ENCODE measurements around the gene FLACC1. TPM values are rescaled to one million over a fixed set of nuclear protein-coding genes. Genes with fewer than 3 reads are reported as not detected.

Gene FLACC1
- total RNA-seq, 1 donor from 2014 or later: 1.4 TPM

GRCh38 chr2:201401815-201402214 is 44.7 kb upstream of the FLACC1 start:
- peaks cover 3% of the 10 kb centered on the region for H3K36me3 Mint-ChIP-seq
- TF ChIP-seq, protein P1, sequence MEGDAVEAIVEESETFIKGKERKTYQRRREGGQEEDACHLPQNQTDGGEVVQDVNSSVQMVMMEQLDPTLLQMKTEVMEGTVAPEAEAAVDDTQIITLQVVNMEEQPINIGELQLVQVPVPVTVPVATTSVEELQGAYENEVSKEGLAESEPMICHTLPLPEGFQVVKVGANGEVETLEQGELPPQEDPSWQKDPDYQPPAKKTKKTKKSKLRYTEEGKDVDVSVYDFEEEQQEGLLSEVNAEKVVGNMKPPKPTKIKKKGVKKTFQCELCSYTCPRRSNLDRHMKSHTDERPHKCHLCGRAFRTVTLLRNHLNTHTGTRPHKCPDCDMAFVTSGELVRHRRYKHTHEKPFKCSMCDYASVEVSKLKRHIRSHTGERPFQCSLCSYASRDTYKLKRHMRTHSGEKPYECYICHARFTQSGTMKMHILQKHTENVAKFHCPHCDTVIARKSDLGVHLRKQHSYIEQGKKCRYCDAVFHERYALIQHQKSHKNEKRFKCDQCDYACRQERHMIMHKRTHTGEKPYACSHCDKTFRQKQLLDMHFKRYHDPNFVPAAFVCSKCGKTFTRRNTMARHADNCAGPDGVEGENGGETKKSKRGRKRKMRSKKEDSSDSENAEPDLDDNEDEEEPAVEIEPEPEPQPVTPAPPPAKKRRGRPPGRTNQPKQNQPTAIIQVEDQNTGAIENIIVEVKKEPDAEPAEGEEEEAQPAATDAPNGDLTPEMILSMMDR (conservative IDR thresholded peaks at IDR 0.05): no peak
- peaks cover 13% of the 10 kb centered on the region for H3K4me1 Mint-ChIP-seq (ENCODE audit: unreplicated experiment)
- no peak overlapping the region for H3K4me3 Mint-ChIP-seq
- H3K27me3 Mint-ChIP-seq: no peaks in the 10 kb centered on the region
- no peaks in the 10 kb centered on the region for H3K9me3 Mint-ChIP-seq
- DNase-seq (ENCODE audit: extremely low spot score, unreplicated experiment): no peak
- H3K27ac Mint-ChIP-seq: no peak overlapping the region

GRCh38 chr2:201396595-201396994 is 39.5 kb upstream of the FLACC1 start:
- no peak overlapping the region for H3K27ac Mint-ChIP-seq
- H3K9me3 Mint-ChIP-seq: no peaks in the 10 kb centered on the region
- peaks cover 7% of the 10 kb centered on the region for H3K36me3 Mint-ChIP-seq
- no peaks in the 10 kb centered on the region for H3K4me1 Mint-ChIP-seq (ENCODE audit: unreplicated experiment)
- no peak for DNase-seq (ENCODE audit: extremely low spot score, unreplicated experiment)
- TF ChIP-seq, protein P1 (conservative IDR thresholded peaks at IDR 0.05): no peak
- no peaks in the 10 kb centered on the region for H3K27me3 Mint-ChIP-seq
- H3K4me3 Mint-ChIP-seq: no peak overlapping the region

GRCh38 chr2:201383136-201383535 is 26.0 kb upstream of the FLACC1 start:
- no peak overlapping the region for H3K4me3 Mint-ChIP-seq
- H3K27ac Mint-ChIP-seq: no peak overlapping the region
- peaks cover 5% of the 10 kb centered on the region for H3K4me1 Mint-ChIP-seq (ENCODE audit: unreplicated experiment)
- H3K9me3 Mint-ChIP-seq: no peaks in the 10 kb centered on the region
- peaks cover 36% of the 10 kb centered on the region for H3K36me3 Mint-ChIP-seq
- H3K27me3 Mint-ChIP-seq: no peaks in the 10 kb centered on the region
- TF ChIP-seq, protein P1 (conservative IDR thresholded peaks at IDR 0.05): no peak
- DNase-seq (ENCODE audit: extremely low spot score, unreplicated experiment): no peak

- Mint-ChIP-seq H3K27me3 (no peaks in the 10 kb centered on the region), H3K27ac (peak overlapping the region; percentile 42), H3K4me3 (no peak overlapping the region), H3K9me3 (no peaks in the 10 kb centered on the region), H3K4me1 (ENCODE audit: unreplicated experiment) (peaks cover 5% of the 10 kb centered on the region), H3K36me3 (peaks cover 30% of the 10 kb centered on the region)
- no peak for DNase-seq (ENCODE audit: extremely low spot score, unreplicated experiment)
- TF ChIP-seq, protein P1 (conservative IDR thresholded peaks at IDR 0.05): no peak
These were observed 21.6 kb upstream of the FLACC1 start for GRCh38 chr2:201378496-201379397.

GRCh38 chr2:201377218-201377617 is 20.1 kb upstream of the FLACC1 start:
- Mint-ChIP-seq H3K27ac (no peak overlapping the region), H3K36me3 (peaks cover 34% of the 10 kb centered on the region), H3K4me3 (no peak overlapping the region), H3K27me3 (no peaks in the 10 kb centered on the region), H3K4me1 (ENCODE audit: unreplicated experiment) (peaks cover 5% of the 10 kb centered on the region), H3K9me3 (no peaks in the 10 kb centered on the region)
- TF ChIP-seq, protein P1 (conservative IDR thresholded peaks at IDR 0.05): no peak
- no peak for DNase-seq (ENCODE audit: extremely low spot score, unreplicated experiment)
